K562 (cell line): Measurements from ENCODE around the gene RGL2. TPM values are rescaled to one million over a fixed set of nuclear protein-coding genes. Genes with fewer than 3 reads are reported as not detected.

ENCODE experiments used
- ARID2 ChIP-seq: fragments of 450-650 bp; IDR thresholded peaks from 2 replicates; pipeline ENCODE4 v1.6.1; 2017; ENCODE audit warnings: antibody characterized with exemption, mild to moderate bottlenecking
- DIDO1 ChIP-seq: fragments of 450-650 bp; IDR thresholded peaks from 2 replicates; pipeline ENCODE4 v1.6.1; 2016; ENCODE audit warnings: low read depth, missing biosample characterization, missing genetic modification characterization
- MEF2A ChIP-seq: IDR thresholded peaks from 2 replicates; pipeline ENCODE4 v1.6.1; 2011; ENCODE audit warnings: low read depth, mild to moderate bottlenecking, low read length, moderate library complexity; ENCODE audit not compliant: control insufficient read depth
- MEF2D ChIP-seq: conservative IDR thresholded peaks from 2 replicates; pipeline ENCODE4 v1.6.1; 2016; ENCODE audit warnings: low read depth, missing genetic modification characterization, missing compliant biosample characterization
- NFATC3 ChIP-seq: fragments of 450-650 bp; IDR thresholded peaks from 2 replicates; pipeline ENCODE4 v1.6.1; 2017; ENCODE audit warnings: mild to moderate bottlenecking
- TBL1XR1 ChIP-seq, 2 experiments: IDR thresholded peaks; 2 replicates each; pipeline ENCODE4 v1.6.1; 2012; ENCODE audit warnings: improper control_type of control experiment in 2 of 2, low read length in 2 of 2, mild to moderate bottlenecking in 1 of 2
- TEAD1 ChIP-seq, 2 experiments: fragments of 450-650 bp in 1 of 2; sonication (generic) in 1 of 2; formaldehyde crosslinking; IDR thresholded peaks; 2 replicates each; pipeline versions ENCODE4 v1.4.0 to v1.8.0; 2020 to 2022; ENCODE audit warnings: mild to moderate bottlenecking in 2 of 2, missing genetic modification reagents in 1 of 2
- ZNF436 ChIP-seq: fragments of 250-450, 450-650 bp; sonication (Bioruptor Pico); formaldehyde crosslinking; IDR thresholded peaks from 2 replicates; pipeline ENCODE4 v1.7.0; 2020; ENCODE audit warnings: mild to moderate bottlenecking
- ZNF695 ChIP-seq: fragments of 450-650 bp; formaldehyde crosslinking; IDR thresholded peaks from 2 replicates; pipeline ENCODE4 v1.4.0; 2020; ENCODE audit warnings: mild to moderate bottlenecking, moderate library complexity
- polyA plus RNA-seq, 8 experiments: library from polyadenylated mRNA; depleted of rRNA in 4 of 8; stranded (reverse) in 5 of 8; unstranded in 3 of 8; fragments of >200 nt; fragmentation: Nextera tagmentation in 2 of 8; fragmentation: Illumina TruSeq in 1 of 8; extraction: Ambion mirVana in 2 of 8; extraction: Trizol in 1 of 8; gene quantifications; 2 replicates each; pipeline versions ENCODE4 v1.2.1 to v1.2.3, GENCODE V29; 2011 to 2014; ENCODE audit warnings: inconsistent platforms in 1 of 8, missing spikeins in 1 of 8
- total RNA-seq, 7 experiments: library from RNA; depleted of rRNA in 6 of 7; stranded (reverse); fragments of >200 nt in 6 of 7; fragmentation: Illumina TruSeq in 2 of 7; extraction: Trizol in 2 of 7; gene quantifications; 2 replicates each; pipeline versions ENCODE4 v1.2.1 to v1.2.3, GENCODE V29; 2011 to 2021; ENCODE audit warnings: low replicate concordance in 1 of 7
- TF ChIP-seq, protein P1 (sequence below): fragments of 200-800 bp; sonication (Bioruptor generic); IDR thresholded peaks from 2 replicates; pipeline ENCODE4 v1.6.1; 2017; ENCODE audit warnings: missing genetic modification characterization, missing compliant biosample characterization
- TF ChIP-seq, protein P2 (sequence below): fragments of 450-650 bp; formaldehyde crosslinking; IDR thresholded peaks from 2 replicates; pipeline ENCODE4 v1.4.0; 2020; ENCODE audit warnings: mild to moderate bottlenecking, moderate library complexity
- TF ChIP-seq, protein P3 (sequence below), 2 experiments: IDR thresholded peaks; 2 replicates each; pipeline ENCODE4 v1.6.1; 2011; ENCODE audit warnings: borderline replicate concordance in 1 of 2, control low read depth in 1 of 2, low read depth in 1 of 2, low read length in 1 of 2, mild to moderate bottlenecking in 1 of 2, mixed read lengths in 1 of 2, moderate library complexity in 1 of 2; ENCODE audit not compliant: insufficient read depth in 1 of 2, insufficient read length in 1 of 2, poor library complexity in 1 of 2, severe bottlenecking in 1 of 2; ENCODE audit errors: extremely low read depth in 1 of 2
- TF ChIP-seq, protein P4 (sequence below): sonication (generic); formaldehyde crosslinking; IDR thresholded peaks from 2 replicates; pipeline ENCODE4 v1.9.0; 2022; ENCODE audit warnings: mild to moderate bottlenecking, missing genetic modification reagents

RGL2 gene
- total and polyA plus RNA-seq, 9 of the 15 experiments (the other 6 are each of a cell fraction or from before 2014, with no cell fraction given): 1.8 to 57.1 (median 19.5) TPM

DNA sequence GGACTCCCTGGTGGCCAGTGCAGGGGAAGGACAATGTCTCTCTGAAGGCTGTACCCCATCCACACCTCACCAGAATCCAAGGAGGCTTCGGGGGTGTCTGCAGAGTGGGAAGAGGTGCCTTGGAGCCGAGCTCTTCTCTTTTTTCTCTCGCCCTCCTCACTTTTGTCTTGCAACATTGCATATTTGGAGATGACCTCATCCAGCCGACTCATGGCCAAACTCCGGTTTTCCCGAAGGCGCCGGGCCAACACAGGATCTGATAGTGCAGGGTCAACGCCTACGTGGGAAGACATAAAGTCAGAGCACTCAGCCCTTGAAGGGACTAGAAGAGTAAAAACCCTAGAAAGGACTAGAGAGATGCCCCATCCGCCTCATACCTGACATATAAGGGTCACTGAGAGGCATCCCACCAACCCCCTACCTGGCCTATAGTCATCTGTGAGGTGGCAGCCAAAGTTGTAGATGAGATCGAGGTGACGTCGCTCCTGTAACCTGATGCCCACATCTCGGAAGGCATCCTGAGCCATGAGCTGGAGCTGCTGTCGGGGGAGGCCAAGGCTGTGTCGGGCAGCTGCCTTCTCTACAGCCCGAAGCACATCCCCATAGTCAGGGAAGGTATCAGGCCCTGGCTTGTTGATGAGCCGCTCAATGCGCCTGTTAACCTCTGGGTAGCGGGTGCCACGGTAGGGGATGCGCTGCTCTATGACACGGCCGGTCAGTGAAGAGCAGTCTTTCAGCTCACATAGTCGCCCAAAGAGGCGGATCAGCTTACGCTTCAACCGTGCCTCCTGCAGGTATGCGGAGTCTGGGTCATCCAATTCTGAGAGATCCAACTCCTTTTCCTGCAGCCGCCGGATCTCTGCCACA lies 21.8 kb upstream of the RGL2 start (continued):
- TF ChIP-seq, protein P1, sequence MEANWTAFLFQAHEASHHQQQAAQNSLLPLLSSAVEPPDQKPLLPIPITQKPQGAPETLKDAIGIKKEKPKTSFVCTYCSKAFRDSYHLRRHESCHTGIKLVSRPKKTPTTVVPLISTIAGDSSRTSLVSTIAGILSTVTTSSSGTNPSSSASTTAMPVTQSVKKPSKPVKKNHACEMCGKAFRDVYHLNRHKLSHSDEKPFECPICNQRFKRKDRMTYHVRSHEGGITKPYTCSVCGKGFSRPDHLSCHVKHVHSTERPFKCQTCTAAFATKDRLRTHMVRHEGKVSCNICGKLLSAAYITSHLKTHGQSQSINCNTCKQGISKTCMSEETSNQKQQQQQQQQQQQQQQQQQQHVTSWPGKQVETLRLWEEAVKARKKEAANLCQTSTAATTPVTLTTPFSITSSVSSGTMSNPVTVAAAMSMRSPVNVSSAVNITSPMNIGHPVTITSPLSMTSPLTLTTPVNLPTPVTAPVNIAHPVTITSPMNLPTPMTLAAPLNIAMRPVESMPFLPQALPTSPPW: 0 out of 2 replicates have a peak, but pooled peaks have one; percentile 18
- no peak for TF ChIP-seq ARID2
- TF ChIP-seq TEAD1 (CRISPR knock-in tag; IDR thresholded peaks at IDR 0.05): peak in 1 of 2 experiments; percentile 57; a peak in 1 of 4 replicates
- TF ChIP-seq, protein P2, sequence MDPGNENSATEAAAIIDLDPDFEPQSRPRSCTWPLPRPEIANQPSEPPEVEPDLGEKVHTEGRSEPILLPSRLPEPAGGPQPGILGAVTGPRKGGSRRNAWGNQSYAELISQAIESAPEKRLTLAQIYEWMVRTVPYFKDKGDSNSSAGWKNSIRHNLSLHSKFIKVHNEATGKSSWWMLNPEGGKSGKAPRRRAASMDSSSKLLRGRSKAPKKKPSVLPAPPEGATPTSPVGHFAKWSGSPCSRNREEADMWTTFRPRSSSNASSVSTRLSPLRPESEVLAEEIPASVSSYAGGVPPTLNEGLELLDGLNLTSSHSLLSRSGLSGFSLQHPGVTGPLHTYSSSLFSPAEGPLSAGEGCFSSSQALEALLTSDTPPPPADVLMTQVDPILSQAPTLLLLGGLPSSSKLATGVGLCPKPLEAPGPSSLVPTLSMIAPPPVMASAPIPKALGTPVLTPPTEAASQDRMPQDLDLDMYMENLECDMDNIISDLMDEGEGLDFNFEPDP (CRISPR knock-in tag): no peak
- TF ChIP-seq ZNF695 (CRISPR knock-in tag): no peak
- TF ChIP-seq DIDO1 (tag): no peak
- TF ChIP-seq, protein P3, sequence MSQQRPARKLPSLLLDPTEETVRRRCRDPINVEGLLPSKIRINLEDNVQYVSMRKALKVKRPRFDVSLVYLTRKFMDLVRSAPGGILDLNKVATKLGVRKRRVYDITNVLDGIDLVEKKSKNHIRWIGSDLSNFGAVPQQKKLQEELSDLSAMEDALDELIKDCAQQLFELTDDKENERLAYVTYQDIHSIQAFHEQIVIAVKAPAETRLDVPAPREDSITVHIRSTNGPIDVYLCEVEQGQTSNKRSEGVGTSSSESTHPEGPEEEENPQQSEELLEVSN (IDR thresholded peaks at IDR 0.05; ENCODE audit: borderline replicate concordance in 1 of 2, extremely low read depth in 1 of 2, insufficient read depth in 1 of 2, insufficient read length in 1 of 2, low read depth in 1 of 2, low read length in 1 of 2, poor library complexity in 1 of 2, severe bottlenecking in 1 of 2): no peak
- no peak for TF ChIP-seq NFATC3
- TF ChIP-seq MEF2D (tag): no peak
- TF ChIP-seq, protein P4, sequence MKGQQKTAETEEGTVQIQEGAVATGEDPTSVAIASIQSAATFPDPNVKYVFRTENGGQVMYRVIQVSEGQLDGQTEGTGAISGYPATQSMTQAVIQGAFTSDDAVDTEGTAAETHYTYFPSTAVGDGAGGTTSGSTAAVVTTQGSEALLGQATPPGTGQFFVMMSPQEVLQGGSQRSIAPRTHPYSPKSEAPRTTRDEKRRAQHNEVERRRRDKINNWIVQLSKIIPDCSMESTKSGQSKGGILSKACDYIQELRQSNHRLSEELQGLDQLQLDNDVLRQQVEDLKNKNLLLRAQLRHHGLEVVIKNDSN (CRISPR knock-in tag): peak; percentile 22; the same call in 1 of the 2 replicates
- TF ChIP-seq ZNF436 (CRISPR knock-in tag): no peak
- TF ChIP-seq MEF2A: peak; percentile 82
- no peak for TF ChIP-seq TBL1XR1 (IDR thresholded peaks at IDR 0.05; ENCODE audit: low read length in 2 of 2)
